Activated CD4-positive, alpha-beta T cell treated with anti-CD3 and anti-CD28 coated beads, Interleukin-2, amount 10 ng/mL, durations not matched to agents 7 days and 5 days (primary cell): ENCODE results near the gene R3HCC1L. TPM values are rescaled to one million over a fixed set of nuclear protein-coding genes. Genes with fewer than 3 reads are reported as not detected.

Source experiments
- CTCF ChIA-PET: fragments of 350-600 bp; sonication (Branson Sonifier 250); formaldehyde crosslinking; loops from one replicate; lab custom pipeline; 2021; ENCODE audit warnings: antibody characterized with exemption; lab: Charles Lee
- POLR2A ChIA-PET: fragments of 350-600 bp; sonication (Branson Sonifier 250); formaldehyde crosslinking; loops from one replicate; lab custom pipeline; 2021; ENCODE audit warnings: antibody characterized with exemption; lab: Charles Lee
- DNase-seq: peaks from one replicate; pipeline ENCODE4 v3.0.0-alpha.2; 2020
- H3K27ac Mint-ChIP-seq: one replicate; pipeline ENCODE4 v1.8.0; 2021; ENCODE audit warnings: mild to moderate bottlenecking, moderate library complexity, mixed read lengths
- H3K27me3 Mint-ChIP-seq: one replicate; pipeline ENCODE4 v1.8.0; 2021; ENCODE audit warnings: mixed read lengths
- H3K36me3 Mint-ChIP-seq: one replicate; pipeline ENCODE4 v1.8.0; 2021; ENCODE audit warnings: low read depth, mixed read lengths
- H3K4me1 Mint-ChIP-seq: one replicate; pipeline ENCODE4 v1.8.0; 2021; ENCODE audit warnings: mixed read lengths
- H3K4me3 Mint-ChIP-seq: one replicate; pipeline ENCODE4 v1.8.0; 2021; ENCODE audit warnings: mild to moderate bottlenecking, moderate library complexity, mixed read lengths
- H3K9me3 Mint-ChIP-seq: one replicate; pipeline ENCODE4 v1.8.0; 2021; ENCODE audit warnings: mixed read lengths
- total RNA-seq, 2 experiments: library from RNA; stranded (reverse); gene quantifications; one replicate each; pipeline ENCODE4 v1.2.3, GENCODE V29; 2021

Gene R3HCC1L
- total RNA-seq, 2 experiments from 2014 or later = 18.0 to 18.7 TPM

GRCh38 chr10:98261436-98262277 is 127.2 kb downstream of the R3HCC1L start:
- Mint-ChIP-seq H3K4me3 (no peak overlapping the region), H3K27ac (no peak overlapping the region), H3K9me3 (no peaks in the 10 kb centered on the region), H3K27me3 (peaks cover 10% of the 10 kb centered on the region), H3K4me1 (no peaks in the 10 kb centered on the region), H3K36me3 (no peaks in the 10 kb centered on the region)
- ChIA-PET CTCF (no interaction called here), POLR2A (no interaction called here)
- no peak for DNase-seq

- POLR2A ChIA-PET = no interaction called here
- Mint-ChIP-seq H3K36me3 (no peaks in the 10 kb centered on the region), H3K27me3 (peaks cover 19% of the 10 kb centered on the region), H3K4me1 (no peaks in the 10 kb centered on the region), H3K4me3 (no peak overlapping the region), H3K9me3 (no peaks in the 10 kb centered on the region), H3K27ac (no peak overlapping the region)
- DNase-seq = no peak
- CTCF ChIA-PET = no interaction called here
These were observed 128.1 kb downstream of the R3HCC1L start for GRCh38 chr10:98262571-98262970.

- Mint-ChIP-seq H3K27me3 (peaks cover 22% of the 10 kb centered on the region), H3K4me1 (no peaks in the 10 kb centered on the region), H3K4me3 (no peak overlapping the region), H3K27ac (no peak overlapping the region), H3K9me3 (no peaks in the 10 kb centered on the region), H3K36me3 (no peaks in the 10 kb centered on the region)
- CTCF ChIA-PET = no interaction called here
- DNase-seq = no peak
- POLR2A ChIA-PET = no interaction called here
These were observed 128.6 kb downstream of the R3HCC1L start for GRCh38 chr10:98263088-98263487.

DNA sequence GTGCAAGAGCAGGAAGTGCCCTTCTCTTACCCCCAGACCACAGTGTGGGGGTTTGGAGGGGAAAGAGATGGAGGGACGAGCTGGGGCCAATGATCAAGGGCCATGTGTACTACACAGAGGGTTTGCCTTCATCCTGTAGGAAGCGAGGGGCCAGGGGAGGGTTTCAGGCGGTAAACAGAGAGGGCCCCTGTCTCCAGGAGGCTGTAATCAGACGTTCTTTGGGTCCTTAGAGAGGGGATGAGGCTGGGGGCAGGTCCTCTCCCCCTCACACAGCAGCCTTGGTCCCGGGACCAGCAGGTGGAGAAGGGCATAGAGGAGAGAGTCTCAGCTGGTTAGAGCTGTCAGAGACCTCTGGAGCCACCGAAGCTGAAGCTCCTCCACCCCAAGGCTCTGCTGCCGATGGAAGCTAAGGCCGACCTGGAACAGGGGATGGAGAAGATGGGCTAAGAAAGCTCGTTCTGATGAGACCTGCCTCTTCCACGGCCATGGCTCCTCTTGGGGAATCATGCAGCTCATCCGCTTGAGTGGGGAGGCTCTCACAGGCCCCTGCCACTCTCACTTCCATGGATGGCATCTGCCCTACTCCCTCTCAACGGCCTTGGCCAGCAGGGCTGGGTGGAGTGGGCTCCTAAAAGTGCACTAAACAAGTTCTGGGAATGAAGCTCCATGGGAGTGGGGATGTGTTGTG is 130.1 kb downstream of the R3HCC1L start:
- H3K27me3 Mint-ChIP-seq = peaks cover 33% of the 10 kb centered on the region
- ChIA-PET CTCF (interaction anchor here (0.5 to 1.2 kb wide), 3 partner anchors 16 to 362 kb away, joined by 3 to 4 read pairs (median 3); no protein-coding TSS in a partner anchor), POLR2A (no interaction called here)
- no peak overlapping the region for H3K27ac Mint-ChIP-seq
- no peaks in the 10 kb centered on the region for H3K36me3 Mint-ChIP-seq
- H3K9me3 Mint-ChIP-seq = no peaks in the 10 kb centered on the region
- H3K4me3 Mint-ChIP-seq = no peak overlapping the region
- H3K4me1 Mint-ChIP-seq = no peaks in the 10 kb centered on the region
- no peak for DNase-seq

DNA sequence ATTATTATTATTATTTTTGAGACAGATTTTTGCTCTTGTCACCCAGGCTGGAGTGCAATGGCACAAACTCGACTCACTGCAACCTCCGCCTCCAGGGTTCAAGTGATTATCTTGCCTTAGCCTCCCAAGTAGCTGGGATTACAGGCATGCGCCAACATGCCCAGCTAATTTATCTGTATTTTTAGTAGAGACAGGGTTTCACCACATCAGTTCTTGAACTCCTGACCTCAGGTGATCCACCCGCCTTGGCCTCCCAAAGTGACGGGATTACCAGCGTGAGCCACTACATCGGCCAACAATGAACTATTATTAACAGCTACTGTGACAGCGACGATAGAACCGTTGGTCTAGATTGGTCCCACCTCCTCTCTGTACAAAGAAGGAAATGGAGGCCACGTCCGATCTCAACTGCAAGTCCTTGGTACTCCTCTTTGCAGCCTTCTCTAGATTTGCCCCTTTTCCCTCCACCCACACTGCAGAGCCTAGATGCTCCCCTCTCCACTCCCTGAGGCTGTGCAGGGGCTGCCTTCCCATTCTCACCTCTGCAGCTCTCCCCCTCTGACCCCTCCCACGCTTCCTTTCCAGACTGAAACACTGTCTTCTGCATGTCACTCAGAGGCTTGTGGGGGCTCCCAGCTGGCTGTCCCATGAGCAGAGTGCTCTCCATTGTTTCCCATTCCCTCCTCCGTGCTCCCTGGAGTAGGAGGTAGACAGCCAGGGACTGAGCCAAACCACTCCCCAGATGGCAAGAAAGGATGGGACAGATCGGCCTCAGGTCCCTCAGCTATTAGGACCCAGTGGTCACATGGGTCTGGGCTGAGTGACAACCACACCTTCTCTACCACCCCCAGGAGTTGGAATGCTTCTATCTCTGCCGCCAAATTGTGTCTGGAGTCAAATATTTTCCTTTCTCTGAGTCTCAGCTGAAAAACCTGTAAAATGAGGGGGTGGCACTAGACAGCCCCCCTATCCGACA is 131.2 kb downstream of the R3HCC1L start:
- Mint-ChIP-seq H3K9me3 (no peaks in the 10 kb centered on the region), H3K4me3 (no peak overlapping the region), H3K4me1 (no peaks in the 10 kb centered on the region), H3K27me3 (peaks cover 42% of the 10 kb centered on the region), H3K36me3 (no peaks in the 10 kb centered on the region), H3K27ac (no peak overlapping the region)
- ChIA-PET CTCF (no interaction called here), POLR2A (no interaction called here)
- no peak for DNase-seq

- H3K9me3 Mint-ChIP-seq = no peaks in the 10 kb centered on the region
- ChIA-PET CTCF (no interaction called here), POLR2A (no interaction called here)
- DNase-seq = no peak
- H3K27ac Mint-ChIP-seq = peak overlapping the region; percentile 50
- H3K4me1 Mint-ChIP-seq = no peaks in the 10 kb centered on the region
- peaks cover 46% of the 10 kb centered on the region for H3K27me3 Mint-ChIP-seq
- no peaks in the 10 kb centered on the region for H3K36me3 Mint-ChIP-seq
- no peak overlapping the region for H3K4me3 Mint-ChIP-seq
These were observed 132.2 kb downstream of the R3HCC1L start for GRCh38 chr10:98266647-98267046.

GRCh38 chr10:98267069-98267893 is 132.8 kb downstream of the R3HCC1L start:
- H3K27ac Mint-ChIP-seq = no peak overlapping the region
- H3K36me3 Mint-ChIP-seq = no peaks in the 10 kb centered on the region
- DNase-seq = no peak
- ChIA-PET POLR2A (no interaction called here), CTCF (no interaction called here)
- H3K27me3 Mint-ChIP-seq = peaks cover 46% of the 10 kb centered on the region
- no peaks in the 10 kb centered on the region for H3K9me3 Mint-ChIP-seq
- H3K4me3 Mint-ChIP-seq = no peak overlapping the region
- no peaks in the 10 kb centered on the region for H3K4me1 Mint-ChIP-seq

DNA sequence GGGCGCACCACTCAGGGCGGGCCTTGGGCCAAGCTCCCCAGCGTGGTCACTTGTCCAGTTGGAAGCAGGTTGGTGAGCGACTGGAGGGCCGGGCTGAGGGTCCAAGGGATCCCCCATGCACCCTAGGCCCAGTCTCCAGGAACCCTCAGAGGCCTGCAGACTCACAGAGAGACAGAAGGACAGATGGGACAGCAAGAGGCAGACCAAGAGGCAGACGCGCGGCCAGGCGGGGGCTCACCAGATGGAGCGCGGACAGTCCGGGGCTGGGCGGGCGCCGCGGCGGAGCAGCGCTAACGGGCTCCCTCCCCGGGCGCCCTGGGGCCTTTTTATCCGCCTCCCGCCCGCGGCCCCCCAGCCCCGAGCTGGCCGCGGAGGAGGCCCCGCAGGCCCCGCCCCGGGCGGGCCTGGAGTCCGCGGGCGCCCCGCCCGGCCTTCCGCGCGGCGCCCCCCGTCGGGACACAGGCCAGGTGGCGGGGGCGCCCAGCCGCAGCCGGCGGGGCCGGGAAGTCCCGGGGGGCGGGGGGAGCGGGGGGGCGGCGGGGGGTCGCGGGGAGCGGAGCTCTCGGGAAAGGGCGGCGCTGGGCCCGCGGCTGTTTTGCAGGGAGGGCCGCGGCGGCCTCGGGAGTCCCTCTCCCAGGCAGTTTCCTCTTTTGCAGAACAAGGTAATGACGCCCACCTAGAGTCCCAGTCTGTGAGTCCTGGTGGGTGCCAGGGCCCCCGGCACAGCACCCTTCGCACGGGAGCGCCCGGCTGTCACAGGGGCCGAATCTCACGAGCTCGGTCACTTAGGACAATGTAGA is 133.6 kb downstream of the R3HCC1L start, which contains the start of gene LOXL4:
Gene LOXL4, minus strand, starts transcription at position 301 of the 800 bp plus-strand sequence. CDS start 5,175 bp downstream, outside the sequence.
- H3K9me3 Mint-ChIP-seq = no peaks in the 10 kb centered on the region
- H3K4me1 Mint-ChIP-seq = no peaks in the 10 kb centered on the region
- POLR2A ChIA-PET = no interaction called here
- CTCF ChIA-PET = interaction anchor here (0.6 kb wide), 1 partner anchor 542 kb away, joined by 5 read pairs; no protein-coding TSS in a partner anchor
- H3K4me3 Mint-ChIP-seq = peak within 1 kb of the TSS; percentile 21
- no peak for DNase-seq
- no peaks in the 10 kb centered on the region for H3K36me3 Mint-ChIP-seq
- peaks cover 46% of the 10 kb centered on the region for H3K27me3 Mint-ChIP-seq
- H3K27ac Mint-ChIP-seq = no peak within 1 kb of the TSS

DNA sequence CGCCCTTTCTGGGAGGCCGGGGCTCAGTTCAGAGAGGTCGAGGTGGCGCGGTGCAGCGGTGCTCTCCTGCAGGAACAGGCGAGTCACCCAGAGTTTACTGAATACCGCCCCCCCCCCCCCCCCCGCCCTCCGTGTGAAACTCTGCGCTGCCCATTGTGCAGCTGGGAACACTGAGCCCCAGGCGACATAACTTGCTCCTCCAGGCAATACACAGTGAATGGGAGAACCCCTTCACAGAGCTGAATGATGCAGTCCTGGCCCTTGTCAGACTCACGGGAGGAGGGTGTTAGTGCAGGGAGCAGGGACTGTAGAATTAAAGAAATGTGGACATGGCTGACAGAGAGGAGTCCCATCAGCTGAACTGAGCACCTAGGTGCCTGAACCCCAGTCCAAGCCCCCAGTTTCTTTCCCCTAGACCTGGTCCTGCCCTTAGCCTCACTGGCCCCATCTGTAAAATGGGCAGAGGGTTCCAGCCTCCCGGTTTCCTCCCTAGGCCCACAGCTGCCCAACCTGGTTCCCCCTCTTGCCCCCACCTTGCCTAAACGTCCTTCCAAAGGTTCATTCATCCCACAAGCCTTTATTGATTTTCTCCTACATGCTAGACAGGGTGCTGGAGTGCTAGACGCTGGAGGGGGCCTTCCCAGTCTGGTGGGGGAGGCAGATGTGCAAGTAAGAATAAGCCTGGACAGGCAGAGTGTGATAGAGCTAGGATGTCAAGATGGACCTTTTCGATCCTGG is 134.4 kb downstream of the R3HCC1L start:
- Mint-ChIP-seq H3K4me3 (no peak overlapping the region), H3K27ac (no peak overlapping the region), H3K27me3 (peaks cover 46% of the 10 kb centered on the region), H3K36me3 (no peaks in the 10 kb centered on the region), H3K4me1 (no peaks in the 10 kb centered on the region), H3K9me3 (no peaks in the 10 kb centered on the region)
- DNase-seq = no peak
- POLR2A ChIA-PET = no interaction called here
- CTCF ChIA-PET = interaction anchor here (0.6 kb wide), 1 partner anchor 543 kb away, joined by 5 read pairs; no protein-coding TSS in a partner anchor

DNA sequence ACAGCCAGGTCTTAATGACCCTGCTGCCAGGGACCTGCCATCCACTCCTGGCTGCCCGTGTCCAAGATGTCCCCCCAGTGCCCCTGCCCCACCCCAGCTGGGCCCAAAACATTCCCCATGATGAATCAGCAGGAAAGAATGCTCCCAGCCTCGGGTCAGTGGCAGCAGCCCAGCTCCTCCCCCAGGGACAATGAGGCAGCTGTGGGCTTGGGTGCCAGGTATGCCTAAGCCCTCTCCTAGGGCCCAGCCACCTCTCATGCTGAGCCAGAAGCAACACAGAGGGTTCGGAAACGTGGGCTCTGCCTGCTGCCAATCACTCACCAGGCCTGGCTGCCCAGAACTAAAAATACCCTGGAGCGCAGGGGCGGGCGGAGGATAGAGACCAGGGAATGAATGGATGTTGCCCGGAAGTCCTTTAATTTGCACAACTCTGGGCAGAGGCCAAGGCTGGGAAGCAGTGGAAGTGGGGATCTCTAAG is 135.0 kb downstream of the R3HCC1L start:
- H3K9me3 Mint-ChIP-seq = no peaks in the 10 kb centered on the region
- peaks cover 46% of the 10 kb centered on the region for H3K27me3 Mint-ChIP-seq
- no peak for DNase-seq

More for the DNA sequence above, 135.0 kb downstream of the R3HCC1L start:
- POLR2A ChIA-PET = no interaction called here
- H3K4me1 Mint-ChIP-seq = no peaks in the 10 kb centered on the region
- H3K36me3 Mint-ChIP-seq = no peaks in the 10 kb centered on the region
- H3K4me3 Mint-ChIP-seq = no peak overlapping the region
- H3K27ac Mint-ChIP-seq = no peak overlapping the region
- CTCF ChIA-PET = no interaction called here
